Ovary (tissue), 3 donors: Measurements from ENCODE around the gene AP2S1.

Experiments used
- EP300 ChIP-seq: sonication (generic); formaldehyde crosslinking; IDR thresholded peaks from one replicate; pipeline ENCODE4 v1.6.1; 2017; ENCODE audit warnings: antibody characterized with exemption
- POLR2A ChIP-seq: fragments of 450-650 bp; IDR thresholded peaks from one replicate; pipeline ENCODE4 v1.6.1; 2017; ENCODE audit warnings: antibody characterized with exemption, mild to moderate bottlenecking, moderate library complexity
- TF ChIP-seq, protein P1 (sequence below), 3 donors: fragments of 450-650 bp in 2 of 3; fragments of 200-600 bp in 1 of 3; IDR thresholded peaks; one replicate each; pipeline versions ENCODE4 v1.5.1 to v1.8.0; 2016 to 2022; ENCODE audit warnings: antibody characterized with exemption in 3 of 3, mild to moderate bottlenecking in 1 of 3
- donor health status: DM: no; HTN: no; CAD: no.

DNA sequence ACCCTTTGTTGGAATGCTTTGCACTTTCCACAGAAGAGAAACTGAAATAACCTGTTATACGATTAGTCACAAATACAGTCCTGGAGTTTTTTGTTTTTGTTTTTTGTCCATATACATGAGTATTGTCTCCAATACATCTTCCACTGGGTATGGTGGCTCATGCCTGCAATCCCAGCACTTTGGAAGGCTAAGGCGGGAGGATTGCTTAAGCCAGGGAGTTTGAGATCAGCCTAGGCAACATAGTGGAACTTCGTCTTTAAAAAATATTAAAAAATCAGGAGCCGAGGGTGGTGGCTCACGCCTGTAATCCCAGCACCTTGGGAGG, 25.0 kb downstream of the AP2S1 start:
- TF ChIP-seq, protein P1, sequence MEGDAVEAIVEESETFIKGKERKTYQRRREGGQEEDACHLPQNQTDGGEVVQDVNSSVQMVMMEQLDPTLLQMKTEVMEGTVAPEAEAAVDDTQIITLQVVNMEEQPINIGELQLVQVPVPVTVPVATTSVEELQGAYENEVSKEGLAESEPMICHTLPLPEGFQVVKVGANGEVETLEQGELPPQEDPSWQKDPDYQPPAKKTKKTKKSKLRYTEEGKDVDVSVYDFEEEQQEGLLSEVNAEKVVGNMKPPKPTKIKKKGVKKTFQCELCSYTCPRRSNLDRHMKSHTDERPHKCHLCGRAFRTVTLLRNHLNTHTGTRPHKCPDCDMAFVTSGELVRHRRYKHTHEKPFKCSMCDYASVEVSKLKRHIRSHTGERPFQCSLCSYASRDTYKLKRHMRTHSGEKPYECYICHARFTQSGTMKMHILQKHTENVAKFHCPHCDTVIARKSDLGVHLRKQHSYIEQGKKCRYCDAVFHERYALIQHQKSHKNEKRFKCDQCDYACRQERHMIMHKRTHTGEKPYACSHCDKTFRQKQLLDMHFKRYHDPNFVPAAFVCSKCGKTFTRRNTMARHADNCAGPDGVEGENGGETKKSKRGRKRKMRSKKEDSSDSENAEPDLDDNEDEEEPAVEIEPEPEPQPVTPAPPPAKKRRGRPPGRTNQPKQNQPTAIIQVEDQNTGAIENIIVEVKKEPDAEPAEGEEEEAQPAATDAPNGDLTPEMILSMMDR (IDR thresholded peaks at IDR 0.05): no peak
- no peak for TF ChIP-seq POLR2A
- no peak for TF ChIP-seq EP300
